Inflammatory macrophage treated with lipopolysaccharide for 1 hour (primary cell): Measurements from ENCODE around the gene FCRL5.

Source experiments
- DNase-seq, 2 donors: peaks; one replicate each; pipeline ENCODE4 v3.0.0-alpha.2; 2020 to 2022

The FCRL5 gene

DNA sequence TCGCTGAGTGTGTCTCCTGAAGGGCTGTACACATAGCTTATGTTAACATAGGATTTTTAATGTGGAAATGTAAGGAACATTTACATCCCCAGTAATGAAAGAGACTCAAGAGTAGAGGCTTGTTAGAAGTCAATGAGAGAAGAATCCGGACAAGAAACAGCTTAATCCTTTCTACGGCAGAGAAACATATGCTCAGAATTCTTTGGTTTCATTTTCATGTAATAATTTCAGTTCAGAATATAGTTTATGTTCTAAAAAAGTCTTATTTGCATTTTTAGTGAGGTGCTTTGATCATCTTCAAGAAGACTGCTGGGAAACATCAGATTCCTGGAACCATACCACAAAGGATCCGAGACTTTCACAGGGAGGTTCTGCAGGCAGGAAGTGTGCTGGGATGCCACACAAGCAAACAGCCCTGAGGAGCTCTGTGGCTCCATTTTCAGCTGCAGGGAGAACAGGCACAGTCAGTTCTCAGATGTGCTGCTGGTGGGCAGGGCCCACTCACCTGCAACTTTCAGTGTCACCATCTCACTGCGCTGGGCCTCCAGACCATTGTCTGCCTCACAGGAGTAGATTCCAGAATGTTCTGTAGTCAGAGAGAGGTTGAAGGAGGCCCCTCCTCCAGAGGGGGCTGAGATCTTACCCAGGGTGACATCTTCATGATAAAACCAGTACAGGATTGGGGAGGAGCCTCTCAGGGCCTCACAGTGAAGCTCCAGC lies 28.4 kb downstream of the FCRL5 start:
- no peak for DNase-seq

DNA sequence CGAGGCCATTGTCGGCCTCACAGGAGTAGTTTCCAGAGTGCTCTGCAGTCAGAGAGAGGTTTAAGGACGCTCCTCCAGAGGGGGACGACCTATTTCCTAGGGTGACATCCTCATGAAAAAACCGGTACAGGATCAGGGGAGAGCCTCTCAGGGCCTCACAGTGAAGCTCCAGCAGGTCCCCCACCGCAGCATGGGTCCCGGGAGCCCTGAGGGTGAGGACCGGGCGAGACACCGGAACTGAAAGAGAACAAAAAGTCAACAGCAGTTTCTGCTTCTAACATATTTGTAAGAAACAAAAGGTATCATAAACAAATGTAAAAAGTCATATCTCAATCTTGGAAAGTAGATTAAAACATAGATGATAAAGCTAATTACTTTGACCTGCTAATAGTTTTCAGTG lies 31.3 kb downstream of the FCRL5 start:
- no peak for DNase-seq

DNA sequence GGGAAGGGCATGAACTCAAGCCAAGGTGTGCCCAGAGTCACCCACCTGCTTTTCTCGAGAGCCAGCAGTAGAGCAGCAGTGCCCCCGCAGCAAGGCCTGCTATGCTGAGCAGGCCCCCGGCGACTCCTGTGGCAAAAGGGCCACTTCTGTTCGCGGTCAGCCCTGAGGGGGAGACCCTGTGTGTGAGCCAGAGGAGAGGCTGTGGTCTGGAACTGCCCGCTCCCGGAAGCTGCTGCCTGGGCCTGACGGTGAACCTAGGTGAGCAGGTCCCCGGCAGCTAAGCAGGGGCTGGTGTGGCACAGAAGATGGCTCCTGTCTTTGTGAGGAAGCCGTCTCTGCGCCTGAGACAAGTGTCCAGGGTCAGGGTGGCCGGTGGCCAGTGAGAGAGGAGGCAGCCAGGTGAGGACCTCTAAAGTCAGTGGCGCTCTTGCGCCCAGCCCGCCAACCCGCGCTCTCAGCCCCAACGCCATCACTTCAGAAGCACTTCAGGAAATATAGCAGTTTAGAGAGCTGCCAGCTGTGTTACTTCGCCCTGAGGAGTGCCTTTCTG lies 31.9 kb downstream of the FCRL5 start:
- no peak for DNase-seq

DNA sequence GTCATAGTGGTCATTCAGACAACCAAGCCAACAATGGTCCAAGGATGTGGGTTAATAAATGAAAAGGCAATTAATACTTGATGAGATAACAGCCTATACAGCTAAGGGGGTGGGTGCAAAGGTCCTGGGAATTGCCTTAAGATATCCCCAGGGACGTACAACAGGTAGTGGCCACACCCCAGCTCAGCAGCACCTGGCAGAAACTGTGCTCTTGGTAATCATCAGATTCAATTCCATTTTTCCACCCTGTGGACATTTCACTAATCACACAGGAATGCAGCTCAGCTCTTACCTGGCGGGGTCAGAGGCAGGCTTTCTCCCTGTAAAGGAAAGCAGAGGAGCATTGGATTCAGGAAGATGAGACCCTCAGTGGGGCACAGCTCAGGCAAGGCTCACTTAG lies 32.9 kb downstream of the FCRL5 start:
- no peak for DNase-seq

DNA sequence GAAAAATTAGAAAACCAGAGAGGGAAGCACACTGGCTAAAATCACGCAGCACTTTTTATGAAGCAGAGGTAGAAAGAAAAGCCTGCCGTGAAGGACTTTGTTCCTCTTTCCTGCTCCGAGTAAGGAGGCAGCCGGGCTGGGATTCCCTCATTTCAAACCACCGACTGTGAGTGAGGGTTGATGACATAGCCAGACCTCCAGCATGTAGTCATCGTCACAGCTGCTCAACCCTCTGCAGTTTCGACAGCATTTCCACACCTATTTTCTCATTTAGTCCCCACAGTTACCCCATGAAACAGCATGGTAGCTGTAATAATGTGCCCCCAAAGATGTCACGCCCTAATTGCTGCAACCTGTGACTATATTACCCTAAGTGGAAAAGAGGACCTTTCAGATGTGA lies 35.3 kb downstream of the FCRL5 start:
- DNase-seq: peak; percentile 62 to 70

DNA sequence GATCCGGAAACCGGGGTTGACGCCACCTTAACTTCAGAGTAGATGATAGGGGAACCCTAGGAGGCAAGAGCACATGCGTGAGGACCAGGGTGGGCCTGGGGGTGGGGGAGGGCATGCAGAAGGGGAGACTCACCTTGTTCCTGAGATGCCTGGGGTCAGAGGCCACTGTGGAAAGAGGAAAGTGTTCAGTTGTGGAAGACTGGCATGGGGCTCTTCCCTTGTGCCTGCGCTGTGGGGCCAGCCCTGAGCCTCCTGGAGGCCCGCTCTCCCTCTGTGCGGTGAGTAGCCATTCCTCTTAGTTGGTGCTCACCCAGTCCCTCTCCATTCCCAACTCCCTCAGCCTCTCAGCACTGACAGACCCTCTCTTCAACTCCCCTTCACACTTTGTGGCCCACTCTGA lies 36.6 kb downstream of the FCRL5 start:
- no peak for DNase-seq

DNA sequence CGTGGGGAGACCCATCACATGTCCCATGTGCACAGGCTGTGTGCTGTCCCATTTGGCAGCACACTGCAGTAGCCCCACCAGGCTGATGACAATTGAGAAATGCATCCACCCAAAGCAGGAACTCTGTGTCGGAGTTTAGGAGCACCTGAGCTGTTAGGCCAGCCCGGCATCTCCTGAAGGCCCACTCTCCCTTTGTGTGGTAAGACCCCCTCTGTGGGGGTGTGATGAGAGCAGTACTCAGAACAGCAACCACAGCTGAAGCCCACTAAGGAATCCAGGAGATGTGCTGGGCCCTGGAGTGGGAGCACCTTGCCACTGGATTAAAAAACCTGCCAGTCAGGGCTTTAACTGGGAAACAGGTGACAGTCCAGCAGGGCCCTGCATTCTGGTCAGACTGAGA lies 37.2 kb downstream of the FCRL5 start:
- DNase-seq: no peak

DNA sequence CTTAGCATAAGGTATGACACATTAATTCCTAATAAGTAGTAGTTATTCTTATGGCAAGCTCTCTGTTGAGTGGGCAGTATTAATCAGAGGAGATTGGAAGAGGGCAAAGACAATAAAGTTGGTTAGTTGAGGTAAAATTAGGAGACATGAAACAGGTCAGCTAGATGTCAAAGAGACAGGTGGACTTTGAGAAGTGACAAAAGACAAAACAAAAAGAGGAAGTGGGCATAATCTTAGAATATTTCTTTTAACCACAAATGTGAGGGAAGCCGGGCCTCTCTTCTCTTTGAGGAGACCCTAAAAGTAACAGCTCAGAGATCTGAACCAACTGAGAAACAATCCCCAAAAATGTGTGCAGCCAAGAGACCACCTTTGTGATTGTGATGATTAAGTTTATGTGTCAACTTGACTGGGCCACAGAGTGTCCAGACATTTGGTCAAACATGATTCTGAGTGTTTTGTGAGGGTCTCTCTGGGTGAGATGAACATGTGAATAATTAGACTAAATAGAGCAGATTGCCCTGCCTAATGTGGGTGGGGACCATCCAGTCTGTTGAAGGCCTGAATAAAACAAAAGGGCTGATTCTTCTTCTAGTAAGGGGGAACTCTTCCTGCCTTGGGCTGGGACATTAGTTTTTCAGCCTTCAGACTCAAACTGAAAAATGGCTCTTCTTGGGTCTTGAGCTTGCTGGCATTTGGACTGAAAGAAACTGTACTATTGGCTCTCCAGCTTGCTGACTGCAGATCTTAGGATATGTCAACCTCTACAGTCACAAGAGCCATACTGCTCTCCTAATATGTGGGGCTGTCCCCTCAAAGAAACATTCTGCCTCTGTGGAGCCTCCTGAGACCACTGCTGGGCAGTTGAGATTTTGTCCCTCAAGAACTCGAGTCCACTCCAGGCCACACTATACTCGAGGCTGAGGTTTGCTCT lies 40.0 kb downstream of the FCRL5 start:
- no peak for DNase-seq

DNA sequence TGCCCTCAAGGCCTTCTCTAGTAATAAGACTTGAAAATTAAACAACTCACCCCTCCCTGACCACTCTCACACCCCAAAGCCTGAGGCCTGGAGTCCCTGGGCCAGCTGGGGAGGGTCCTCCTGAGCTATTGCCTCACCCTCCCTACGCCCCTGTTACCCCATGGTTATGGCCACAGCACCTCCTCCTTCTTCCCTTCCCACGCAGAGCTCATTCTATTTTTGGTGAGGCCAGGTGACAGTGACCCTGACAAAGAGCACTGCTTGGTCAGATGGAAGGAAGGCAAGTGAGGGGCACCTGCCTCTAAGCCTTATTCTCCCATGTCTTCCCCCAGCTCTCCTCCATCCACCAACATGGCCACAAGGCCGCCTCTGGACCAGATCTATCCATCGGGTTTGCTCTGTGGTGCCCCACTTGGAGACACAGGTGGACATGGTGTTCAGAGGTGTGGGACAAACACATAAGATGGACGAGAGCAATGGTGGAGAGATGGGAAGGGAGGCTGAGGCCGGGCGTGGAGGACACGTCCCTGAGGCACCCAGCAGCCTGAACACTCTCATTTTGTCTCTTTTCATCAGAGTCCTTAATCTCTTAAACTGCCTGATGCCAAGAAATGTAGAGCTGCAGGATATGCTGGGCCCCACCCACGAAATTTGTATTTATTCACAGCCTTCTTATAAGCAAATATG lies 42.6 kb downstream of the FCRL5 start:
- DNase-seq: no peak

DNA sequence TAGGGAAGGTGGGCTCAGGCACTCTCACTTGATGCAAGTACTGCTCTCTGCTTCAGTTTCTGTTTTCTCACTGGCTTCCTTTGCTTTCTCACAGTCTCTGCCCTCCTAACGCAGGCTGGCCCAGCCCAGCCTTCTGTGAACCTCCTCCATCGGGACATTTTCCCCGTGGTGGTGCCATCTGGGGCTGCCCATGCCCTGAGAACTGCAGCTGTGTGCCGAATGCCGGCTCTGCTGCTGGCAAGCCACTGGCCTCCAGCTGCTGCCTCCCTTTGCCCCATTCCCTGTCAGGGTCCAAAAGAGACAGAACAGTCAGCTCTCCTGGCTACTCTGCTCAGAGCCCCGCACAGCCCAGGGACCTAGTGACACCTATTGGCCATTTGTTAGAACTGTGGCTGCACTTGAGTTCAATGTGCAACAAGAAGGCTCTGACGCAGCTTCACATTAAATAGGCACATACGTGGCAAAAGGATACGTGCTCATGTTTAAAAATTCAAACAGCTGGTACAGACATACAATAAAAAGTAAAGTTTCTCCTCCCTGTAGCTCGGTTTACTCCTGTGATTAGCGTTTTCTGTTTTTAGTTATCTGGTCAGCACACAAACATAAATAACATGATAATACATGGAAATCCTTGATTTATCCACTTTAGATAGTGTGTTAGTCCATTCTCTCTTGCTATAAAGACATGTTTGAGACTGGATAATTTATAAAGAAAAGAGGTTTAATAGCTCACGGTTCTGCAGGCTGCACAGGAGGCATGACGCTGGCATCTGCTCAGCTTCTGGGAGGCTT lies 46.6 kb downstream of the FCRL5 start:
- peak; percentile 40 to 65 for DNase-seq

DNA sequence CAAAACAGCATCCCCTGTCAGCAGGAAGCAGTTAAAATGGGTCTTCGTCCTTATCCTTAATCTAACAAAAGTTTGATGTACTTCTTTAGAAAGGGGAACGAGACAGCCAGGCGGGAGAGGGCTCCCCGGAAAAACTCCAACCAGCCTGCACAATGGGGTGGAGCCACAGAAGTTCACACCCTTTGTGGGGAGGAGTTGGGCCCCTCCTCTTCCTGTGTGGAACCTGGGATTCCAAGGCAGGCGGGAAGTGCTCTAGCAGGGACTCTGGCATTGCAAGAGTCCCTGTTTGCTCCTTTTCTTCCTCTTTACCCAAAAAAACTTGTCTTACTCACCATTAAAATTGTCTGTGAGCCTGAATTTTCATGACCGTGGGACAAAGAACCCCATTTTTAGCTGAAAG lies 47.7 kb downstream of the FCRL5 start:
- peak; percentile 25 to 26 for DNase-seq

DNA sequence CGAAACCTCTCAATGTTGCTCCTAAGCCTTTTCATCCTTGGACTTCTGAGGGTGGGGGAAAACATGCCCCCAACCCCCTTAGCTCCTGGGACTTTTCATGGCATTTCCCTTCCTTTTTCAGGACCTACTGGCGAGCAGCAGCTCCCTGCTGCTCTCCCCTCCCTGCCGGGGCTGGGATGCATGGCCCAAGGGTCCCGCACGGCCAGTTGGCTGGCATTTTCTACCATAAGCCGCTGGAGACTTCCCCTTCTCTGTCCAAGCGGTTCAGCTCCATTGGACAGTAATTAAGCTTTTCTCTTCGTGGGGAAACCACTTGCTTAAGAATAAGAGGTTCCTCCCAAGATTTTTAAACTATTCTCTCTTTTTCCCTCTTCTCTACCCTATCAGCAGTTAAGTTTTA lies 52.8 kb downstream of the FCRL5 start:
- no peak for DNase-seq

DNA sequence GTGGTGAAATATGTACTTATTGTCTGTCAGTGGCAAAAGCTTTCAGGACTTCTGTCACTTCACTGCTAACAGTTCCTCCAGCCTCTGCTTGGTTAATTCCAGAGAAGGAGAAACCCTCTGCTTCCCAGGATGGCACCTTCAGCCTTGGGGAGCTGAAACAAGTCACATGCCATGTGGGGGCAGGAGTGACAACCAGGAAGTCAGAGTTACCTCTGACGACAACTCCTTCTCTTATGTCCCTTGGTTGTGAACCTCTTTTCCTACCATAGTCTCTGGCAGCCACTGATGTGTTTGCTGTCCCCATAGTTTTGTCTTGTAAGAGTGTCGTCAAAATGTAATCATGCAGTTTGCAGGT lies 53.6 kb downstream of the FCRL5 start:
- peak in 1 of 2 donors; percentile 59 for DNase-seq

DNA sequence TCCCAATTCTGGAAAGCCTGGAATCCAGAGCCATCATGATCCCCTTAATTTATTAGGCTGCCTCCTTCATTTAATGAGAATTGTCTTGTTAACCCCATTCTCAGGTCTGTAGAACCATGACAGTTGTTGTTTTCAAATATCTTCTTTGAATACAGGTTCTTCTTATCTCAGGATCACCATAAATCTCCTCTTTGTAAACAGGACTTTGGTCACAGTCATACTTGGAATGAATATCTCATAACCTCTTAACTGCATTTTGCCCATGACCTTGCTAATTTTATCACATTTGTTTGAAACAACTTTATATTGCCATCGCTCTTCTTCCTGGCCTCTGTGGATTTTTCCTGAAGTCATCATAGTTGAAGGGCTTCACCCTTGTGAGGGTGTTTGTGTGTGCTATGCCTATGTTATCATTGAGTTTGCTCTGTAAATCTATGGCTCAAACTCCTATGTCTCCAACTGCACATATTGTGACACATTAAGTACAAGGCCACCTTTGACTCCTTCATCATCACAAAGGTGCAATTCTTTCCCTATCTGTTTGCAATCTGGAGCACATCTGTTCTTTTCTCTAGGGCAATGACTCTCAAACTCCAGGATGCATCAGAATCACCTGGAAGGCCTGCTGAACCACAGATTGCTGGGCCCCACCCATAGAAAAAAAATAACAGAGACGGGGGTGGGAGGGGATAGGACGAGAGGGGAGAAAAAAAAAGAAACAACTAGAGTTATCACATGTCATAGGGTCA lies 54.2 kb downstream of the FCRL5 start:
- no peak for DNase-seq

DNA sequence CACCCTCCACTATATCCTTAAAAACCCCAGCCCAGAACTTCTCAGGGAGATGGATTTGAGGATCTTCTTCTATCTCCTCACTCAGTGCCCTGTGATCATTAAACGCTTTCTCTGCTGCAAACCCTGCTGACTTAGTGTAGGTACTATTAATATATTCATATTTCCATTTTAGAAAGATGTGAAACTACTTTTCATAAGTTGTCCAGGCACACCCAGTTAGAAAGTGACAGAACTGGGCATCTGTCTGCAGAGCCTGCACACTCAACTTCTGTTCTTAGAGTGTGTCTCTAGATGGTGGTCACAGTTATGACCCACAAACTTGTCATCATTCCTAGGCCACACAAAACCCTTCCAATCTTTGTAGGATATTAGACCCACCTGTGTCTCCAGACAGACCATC lies 55.0 kb downstream of the FCRL5 start:
- DNase-seq: no peak

DNA sequence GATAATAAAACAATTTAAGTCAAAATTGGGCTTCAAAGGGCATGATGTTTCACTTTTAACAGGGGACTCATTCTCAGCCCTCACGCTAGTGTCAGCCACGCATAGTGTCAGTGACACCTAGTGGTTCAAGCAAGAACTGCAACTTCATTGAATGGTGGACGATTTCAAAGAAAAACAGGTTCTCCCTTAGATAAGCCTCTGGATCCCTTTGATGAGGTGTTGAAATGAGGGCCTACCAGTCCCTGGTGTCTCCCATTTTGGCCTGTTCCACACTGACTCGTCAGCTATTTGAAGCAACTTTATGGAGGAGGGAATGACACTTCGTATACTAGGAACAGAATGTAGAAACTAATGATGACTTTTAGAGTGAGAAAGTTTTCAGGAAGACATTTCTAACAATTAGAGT lies 56.2 kb downstream of the FCRL5 start:
- DNase-seq: peak; percentile 20 to 84

DNA sequence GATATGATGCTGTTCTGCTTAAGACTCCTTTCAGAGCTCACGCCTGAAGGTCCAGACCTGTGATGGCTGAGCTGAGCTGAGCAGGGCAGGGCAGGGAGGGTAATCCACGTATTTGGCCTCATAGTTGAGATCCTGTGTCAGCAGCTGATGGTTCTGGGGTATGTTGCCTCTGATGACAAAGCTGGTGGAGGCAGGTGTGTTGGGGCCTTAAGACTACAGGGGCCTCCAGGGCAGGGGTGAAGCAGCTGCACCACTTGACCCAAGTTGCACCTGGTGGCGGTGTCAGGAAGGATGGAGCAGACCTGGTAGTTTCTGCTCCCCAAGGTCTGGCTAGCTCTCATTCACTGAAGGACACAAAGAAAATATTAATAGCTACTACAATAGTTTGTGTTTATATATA lies 57.0 kb downstream of the FCRL5 start:
- DNase-seq: no peak

DNA sequence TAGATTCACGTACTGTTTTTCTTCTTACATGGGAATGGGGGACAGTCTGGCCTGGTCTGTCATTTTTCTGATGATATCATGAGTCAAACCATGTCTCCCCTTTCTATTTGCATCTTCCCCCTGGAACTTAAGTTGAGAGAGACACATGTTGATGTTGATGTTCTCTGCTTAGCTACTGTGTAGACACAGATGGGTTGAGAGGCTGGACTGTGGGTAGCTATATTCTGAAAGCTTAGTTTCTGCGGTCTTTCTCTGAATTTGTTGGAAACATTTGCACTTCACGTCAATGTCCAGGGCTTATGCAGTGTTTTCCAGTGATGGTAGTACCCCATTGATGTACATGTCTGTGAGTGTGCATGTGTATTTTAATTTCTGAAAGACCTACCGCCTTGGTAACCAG lies 58.2 kb downstream of the FCRL5 start:
- DNase-seq: no peak

DNA sequence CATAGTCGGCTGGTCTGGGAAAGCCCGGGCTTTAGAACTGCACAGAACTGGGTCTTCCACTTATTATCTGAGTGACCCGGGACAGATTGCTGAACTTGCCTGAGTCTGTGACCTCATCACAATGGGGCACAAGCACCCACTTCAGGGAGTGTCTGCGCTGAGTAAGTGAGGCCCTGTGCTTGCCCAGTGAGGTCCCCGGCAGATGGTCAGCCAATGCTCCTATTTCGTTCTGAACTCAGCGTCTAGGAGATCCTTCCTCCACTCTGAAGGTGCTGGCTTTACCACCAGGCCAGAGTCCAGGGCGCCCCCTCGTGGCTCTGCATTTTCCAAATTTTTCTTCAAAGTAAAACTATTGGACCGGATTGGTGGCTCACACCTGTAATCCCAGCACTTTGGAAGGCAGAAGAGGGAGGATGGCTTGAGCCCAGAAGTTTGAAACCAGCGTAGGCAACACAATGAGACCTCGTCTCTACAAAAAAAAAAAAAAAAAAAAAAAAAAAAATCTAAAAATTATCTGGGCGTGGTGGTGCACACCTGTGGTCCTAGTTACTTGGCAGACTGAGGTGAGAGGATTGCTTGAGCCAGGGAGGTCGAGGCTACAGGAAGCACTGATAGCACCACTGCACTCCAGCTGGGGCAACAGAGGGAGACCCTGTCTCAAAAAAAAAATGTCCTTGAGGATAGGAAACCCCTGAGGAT lies 61.7 kb downstream of the FCRL5 start:
- peak; percentile 47 to 93 for DNase-seq

DNA sequence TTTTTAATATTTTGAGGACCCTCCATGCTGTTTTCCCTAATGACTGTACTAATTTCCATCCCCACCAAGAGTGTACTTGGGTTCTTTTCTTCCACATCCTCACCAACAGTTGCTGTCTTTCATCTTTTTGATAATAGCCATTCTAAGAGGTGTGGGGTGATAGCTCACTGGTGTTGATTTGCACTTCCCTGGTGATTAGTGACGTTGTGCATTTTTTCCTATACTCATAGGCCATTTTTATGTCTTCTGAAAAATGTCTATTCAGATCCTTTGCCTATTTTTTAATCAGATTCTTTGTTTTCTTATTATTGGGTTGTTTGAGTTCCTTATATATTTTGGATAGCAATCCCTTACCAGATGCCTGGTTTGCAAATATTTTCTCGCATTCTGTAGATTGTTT lies 64.2 kb downstream of the FCRL5 start:
- DNase-seq: no peak

DNA sequence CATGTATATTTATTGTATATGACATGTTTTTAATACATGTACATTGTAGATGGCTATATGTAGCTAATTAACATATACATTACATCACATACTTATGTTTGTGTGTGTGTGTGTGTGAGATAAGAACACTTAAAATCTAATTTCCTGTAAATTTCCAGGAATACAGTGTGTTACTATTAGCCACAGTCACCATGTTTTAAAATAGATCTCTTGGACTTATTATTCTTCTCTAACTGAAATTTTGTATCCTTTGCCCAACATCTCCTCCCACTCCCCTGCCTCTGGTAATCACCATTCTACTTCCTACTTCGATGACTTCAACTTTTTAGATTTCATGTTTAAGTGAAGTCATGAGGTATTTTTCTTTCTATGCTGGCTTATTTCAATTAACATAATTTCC lies 64.8 kb downstream of the FCRL5 start:
- peak; percentile 78 to 85 for DNase-seq
